A673 (cell line): ENCODE results near the gene MTF1. TPM values are rescaled to one million over a fixed set of nuclear protein-coding genes. Genes with fewer than 3 reads are reported as not detected.

Experiments
- BruUV-seq: library from RNA; stranded (reverse); fragments of 400-500 nt; replicated peaks from 2 replicates; lab custom pipeline; 2021; lab: Mats Ljungman, UMichigan
- CTCF ChIA-PET: fragments of 300-600 bp; sonication (Branson Sonifier 250); formaldehyde crosslinking; loops from one replicate; lab custom pipeline; 2022; ENCODE audit warnings: antibody characterized with exemption; lab: Charles Lee
- POLR2A ChIA-PET: fragments of 300-600 bp; sonication (Branson Sonifier 250); formaldehyde crosslinking; loops from one replicate; lab custom pipeline; 2022; ENCODE audit warnings: antibody characterized with exemption; ENCODE audit not compliant: low non-redundant PET; lab: Charles Lee
- DNase-seq: peaks from one replicate; pipeline ENCODE4 v3.0.0-alpha.2; 2015; ENCODE audit warnings: low spot score
- H3K27ac ChIP-seq: fragments of 200-600 bp; sonication (generic); 2 replicates; pipeline ENCODE4 v1.5.1; 2016; ENCODE audit warnings: mixed run types, low read depth, mild to moderate bottlenecking, mixed read lengths, antibody characterized with exemption, low read length; ENCODE audit not compliant: poor library complexity, severe bottlenecking
- H3K27me3 ChIP-seq: fragments of 200-600 bp; sonication (generic); replicated peaks from 2 replicates; pipeline ENCODE4 v1.6.1; 2017; ENCODE audit warnings: mixed run types, low read depth, mild to moderate bottlenecking, mixed read lengths, antibody characterized with exemption, low read length; ENCODE audit not compliant: insufficient read depth, poor library complexity
- H3K36me3 ChIP-seq: fragments of 200-600 bp; sonication (generic); 2 replicates; pipeline ENCODE4 v1.6.1; 2016; ENCODE audit warnings: mixed run types, mild to moderate bottlenecking, mixed read lengths, antibody characterized with exemption, low read length; ENCODE audit not compliant: insufficient read depth, poor library complexity, severe bottlenecking
- H3K4me1 ChIP-seq: fragments of 200-600 bp; sonication (generic); 2 replicates; pipeline ENCODE4 v1.6.1; 2017; ENCODE audit warnings: mixed run types, mild to moderate bottlenecking, mixed read lengths, antibody characterized with exemption, low read length; ENCODE audit not compliant: insufficient read depth, poor library complexity, severe bottlenecking
- H3K4me3 ChIP-seq: fragments of 200-600 bp; sonication (generic); 2 replicates; pipeline ENCODE4 v1.5.1; 2016; ENCODE audit warnings: low read depth, mixed run types, mild to moderate bottlenecking, mixed read lengths, low read length; ENCODE audit not compliant: poor library complexity, severe bottlenecking
- H3K9me3 ChIP-seq: fragments of 200-600 bp; sonication (generic); 2 replicates; pipeline ENCODE4 v1.6.1; 2016; ENCODE audit warnings: mixed run types, low read depth, mild to moderate bottlenecking, mixed read lengths, antibody characterized with exemption, low read length; ENCODE audit not compliant: poor library complexity, severe bottlenecking
- CTCF ChIP-seq: fragments of 300-800, 200-600 bp; sonication (generic); conservative IDR thresholded peaks from 2 replicates; pipeline ENCODE4 v1.5.1; 2017; ENCODE audit warnings: low read depth, mild to moderate bottlenecking, antibody characterized with exemption, low read length, moderate library complexity, mixed read lengths
- EZH2 ChIP-seq: fragments of 200-600 bp; sonication (generic); IDR thresholded peaks from 2 replicates; pipeline ENCODE4 v1.6.1; 2017; ENCODE audit warnings: borderline replicate concordance, low read depth, mild to moderate bottlenecking, mixed read lengths, antibody characterized with exemption, low read length; ENCODE audit not compliant: poor library complexity, severe bottlenecking
- intact Hi-C: fragments of 100-400 bp; cut with micrococcal nuclease; formaldehyde crosslinking; loops from one replicate; pipeline ENCODE4 v1.10.0; 2022; ENCODE audit not compliant: unreplicated experiment
- total RNA-seq: library from RNA; stranded (reverse); gene quantifications from 2 replicates; pipeline ENCODE4 v1.2.3, GENCODE V29; 2021

The MTF1 gene
- total RNA-seq, 1 experiment from 2014 or later, result 19.8 TPM

GRCh38 chr1:37836788-37837187 lies 22.6 kb downstream of the MTF1 start:
- Histone ChIP-seq H3K9me3 (no peaks in the 10 kb centered on the region), H3K4me3 (no peak overlapping the region), H3K4me1 (no peaks in the 10 kb centered on the region), H3K27ac (no peak overlapping the region), H3K36me3 (peaks cover 54% of the 10 kb centered on the region), H3K27me3 (no peaks in the 10 kb centered on the region)
- CTCF ChIA-PET, result no interaction called here
- no TSS peak for BruUV-seq
- no peak for DNase-seq
- POLR2A ChIA-PET, result no interaction called here
- no peak for TF ChIP-seq EZH2
- no peak for TF ChIP-seq CTCF
- intact Hi-C loops, result no loop called here

GRCh38 chr1:37831809-37832208 lies 27.6 kb downstream of the MTF1 start:
- H3K4me1 ChIP-seq, result no peaks in the 10 kb centered on the region
- peaks cover 41% of the 10 kb centered on the region for H3K36me3 ChIP-seq
- DNase-seq, result no peak
- no peaks in the 10 kb centered on the region for H3K9me3 ChIP-seq
- ChIA-PET POLR2A (no interaction called here), CTCF (no interaction called here)
- H3K27ac ChIP-seq, result no peak overlapping the region
- intact Hi-C loops, result no loop called here
- no TSS peak for BruUV-seq
- TF ChIP-seq CTCF, result no peak
- no peak for TF ChIP-seq EZH2
- H3K27me3 ChIP-seq, result no peaks in the 10 kb centered on the region
- no peak overlapping the region for H3K4me3 ChIP-seq

- no peaks in the 10 kb centered on the region for H3K4me1 ChIP-seq
- intact Hi-C loops, result no loop called here
- H3K9me3 ChIP-seq, result no peaks in the 10 kb centered on the region
- H3K4me3 ChIP-seq, result no peak overlapping the region
- H3K27me3 ChIP-seq, result no peaks in the 10 kb centered on the region
- ChIA-PET POLR2A (no interaction called here), CTCF (no interaction called here)
- TF ChIP-seq EZH2 (no peak), CTCF (no peak)
- H3K27ac ChIP-seq, result no peak overlapping the region
- no peak for DNase-seq
- BruUV-seq, result no TSS peak
- peaks cover 37% of the 10 kb centered on the region for H3K36me3 ChIP-seq
These were observed 28.3 kb downstream of the MTF1 start for GRCh38 chr1:37831109-37831508.
